Heart right ventricle (tissue), 16 donors: ENCODE measurements around the gene CCAR1. TPM values are rescaled to one million over a fixed set of nuclear protein-coding genes. Genes with fewer than 3 reads are reported as not detected.
"Not testable (repeated sequence)": the region's sequence is repeated elsewhere in the genome, so short reads cannot be mapped to it uniquely, and the experiment has no call there.

Experiments used
- ATAC-seq, 8 donors: fragments of 200-7000 bp; cut with Tn5 transposase; one replicate each; pipeline ENCODE4 v1.9.1; 2020; ENCODE audit warnings: mild to moderate bottlenecking in 8 of 8, moderate library complexity in 8 of 8, moderate number of reproducible peaks in 1 of 8
- DNase-seq, 2 donors: peaks; one replicate each; pipeline ENCODE4 v3.0.0-alpha.2; 2020
- H3K27ac ChIP-seq, 10 donors: fragments of 200-600 bp; sonication (generic) in 2 of 10; one replicate each; pipeline versions ENCODE4 v1.5.0 to v1.8.0; 2020 to 2022; ENCODE audit warnings: mild to moderate bottlenecking in 3 of 10
- H3K27me3 ChIP-seq, 7 donors: fragments of 200-600 bp; one replicate each; pipeline ENCODE4 v1.8.0; 2021 to 2022; ENCODE audit warnings: mild to moderate bottlenecking in 2 of 7
- H3K36me3 ChIP-seq, 9 donors: fragments of 200-600 bp; sonication (generic) in 1 of 9; one replicate each; pipeline versions ENCODE4 v1.5.0 to v1.8.0; 2020 to 2022; ENCODE audit warnings: mild to moderate bottlenecking in 2 of 9
- H3K4me1 ChIP-seq, 9 donors: fragments of 200-600 bp; sonication (generic) in 1 of 9; one replicate each; pipeline versions ENCODE4 v1.5.0 to v1.8.0; 2020 to 2022; ENCODE audit warnings: mild to moderate bottlenecking in 4 of 9
- H3K4me3 ChIP-seq, 10 donors: fragments of 200-600 bp; sonication (generic) in 2 of 10; one replicate each; pipeline versions ENCODE4 v1.5.0 to v1.8.0; 2020 to 2022; ENCODE audit warnings: mild to moderate bottlenecking in 7 of 10, moderate library complexity in 2 of 10
- H3K9me3 ChIP-seq, 11 donors: fragments of 200-600 bp in 10 of 11; sonication (generic) in 2 of 11; one replicate each; pipeline versions ENCODE4 v1.5.0 to v1.8.0; 2013 to 2022; ENCODE audit warnings: mild to moderate bottlenecking in 2 of 11, control low read depth in 1 of 11, moderate library complexity in 1 of 11
- WGBS, 2 donors: extraction: QIAGEN DNeasy Blood & Tissue Kit; methylation state at CpG; one replicate each; pipeline ENCODE4 v1.1.7; 2013; ENCODE audit warnings: inconsistent platforms in 1 of 2; 5-methylcytosine and 5-hydroxymethylcytosine counted together
- intact Hi-C, 10 donors: fragments of 100-400 bp; cut with DNase I; formaldehyde crosslinking; loops; one replicate each; pipeline versions ENCODE4 v1.11.1 to v1.14.2; 2022
- polyA plus RNA-seq, 2 donors: library from polyadenylated mRNA; stranded (reverse); fragments of 200-250 nt; gene quantifications; one replicate each; pipeline ENCODE4 v1.2.3, GENCODE V29; 2013
- total RNA-seq, 10 donors: library from RNA; stranded (reverse); fragmentation: NEBNext Ultra II Directional in 3 of 10; extraction: Animal tissue kit (Norgen Biotek cat#: 25700) in 3 of 10; gene quantifications; one replicate each; pipeline versions ENCODE4 v1.2.1 to v1.2.4, GENCODE V29; 2021 to 2023
- TF ChIP-seq, protein P1 (sequence below), 9 donors: fragments of 200-600 bp; sonication (generic) in 2 of 9; IDR thresholded peaks; one replicate each; pipeline versions ENCODE4 v1.5.0 to v1.8.0; 2021 to 2022; ENCODE audit warnings: antibody characterized with exemption in 9 of 9, mild to moderate bottlenecking in 5 of 9, moderate library complexity in 1 of 9
- donor health status: Arrhythmogenic right ventricular cardiomyopathy.
- donor health status: ischemic (EF 13 %, LVEDD 7.1; RV severe dilation, severe dysfunction).
- donor health status: healthy with polysubstance abuse.
- donor health status: DM: no; HTN: yes; CAD: no.
- donor health status: DM: no; HTN: no; CAD: no.
- donor health status: ischemic (EF 25% LVEDD 6.9; RV normal size, moderate dysfunction).
- donor health status: ischemic (EF 25% LVEDD 5.7; RV mildly dilated, moderate dysfunction).
- donor health status: healthy.
- donor health status: DM: yes; HTN: yes; CAD: no.
- donor health status: Ischemic cardiomyopathy.
- donor health status: ischemic (EF 35%, LVEDD 5.7; RV mildly dilated, moderate dysfunction).
- donor health status: nonischemic (EF 11% LVEDD 7.7; RV severe dilation, severe dysfunction).
- donor health status: DM: yes; HTN: yes; CAD: no.
- donor health status: PGD.
- donor health status: ischemic (EF 29% LVEDD 5.4; RV normal size, mild dysfunction).
- donor health status: nonischemic (EF 23%, LVEDD 6.1; RV moderate dilation, normal function).

The CCAR1 gene
- total and polyA plus RNA-seq, 12 donors, result 23.5 to 62.3 (median 30.5) TPM

DNA sequence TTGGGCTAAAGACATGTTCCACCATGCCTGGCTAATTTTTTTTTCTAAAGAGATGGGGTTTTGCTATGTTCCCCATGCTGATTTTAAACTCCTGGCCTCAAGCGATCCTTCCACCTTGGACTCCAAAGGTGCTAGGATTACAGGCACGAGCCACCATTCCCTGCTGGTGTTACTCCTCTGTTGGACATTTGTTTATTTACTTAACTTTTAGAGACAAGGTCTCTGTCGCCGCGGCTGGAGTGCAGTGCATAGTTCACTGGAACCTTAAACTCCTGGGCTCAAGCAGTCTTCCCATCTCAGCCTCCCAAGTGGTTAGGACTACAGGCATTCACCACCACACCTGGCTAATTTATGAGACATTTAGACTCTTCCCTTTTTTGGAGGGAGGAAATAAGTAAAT lies 38.9 kb downstream of the CCAR1 start:
- DNase-seq, result no peak
- Histone ChIP-seq H3K4me1 (no peaks in the 10 kb centered on the region), H3K27me3 (no peaks in the 10 kb centered on the region), H3K27ac (no peak overlapping the region), H3K4me3 (no peak overlapping the region), H3K9me3 (no peaks in the 10 kb centered on the region), H3K36me3 (peaks cover 0 to 100% (median 85%) of the 10 kb centered on the region in 9 donors)
- TF ChIP-seq, protein P1, sequence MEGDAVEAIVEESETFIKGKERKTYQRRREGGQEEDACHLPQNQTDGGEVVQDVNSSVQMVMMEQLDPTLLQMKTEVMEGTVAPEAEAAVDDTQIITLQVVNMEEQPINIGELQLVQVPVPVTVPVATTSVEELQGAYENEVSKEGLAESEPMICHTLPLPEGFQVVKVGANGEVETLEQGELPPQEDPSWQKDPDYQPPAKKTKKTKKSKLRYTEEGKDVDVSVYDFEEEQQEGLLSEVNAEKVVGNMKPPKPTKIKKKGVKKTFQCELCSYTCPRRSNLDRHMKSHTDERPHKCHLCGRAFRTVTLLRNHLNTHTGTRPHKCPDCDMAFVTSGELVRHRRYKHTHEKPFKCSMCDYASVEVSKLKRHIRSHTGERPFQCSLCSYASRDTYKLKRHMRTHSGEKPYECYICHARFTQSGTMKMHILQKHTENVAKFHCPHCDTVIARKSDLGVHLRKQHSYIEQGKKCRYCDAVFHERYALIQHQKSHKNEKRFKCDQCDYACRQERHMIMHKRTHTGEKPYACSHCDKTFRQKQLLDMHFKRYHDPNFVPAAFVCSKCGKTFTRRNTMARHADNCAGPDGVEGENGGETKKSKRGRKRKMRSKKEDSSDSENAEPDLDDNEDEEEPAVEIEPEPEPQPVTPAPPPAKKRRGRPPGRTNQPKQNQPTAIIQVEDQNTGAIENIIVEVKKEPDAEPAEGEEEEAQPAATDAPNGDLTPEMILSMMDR (IDR thresholded peaks at IDR 0.05), result no peak
- 82% methylated on average over 5 of the region's 5 CpGs for WGBS, 2 donors
- intact Hi-C loops, result loop anchor here in 3 of 10 donors (2.0 to 10.0 kb wide), 4 partner anchors 33 to 415 kb away; no protein-coding TSS in a partner anchor
- no peak for ATAC-seq

DNA sequence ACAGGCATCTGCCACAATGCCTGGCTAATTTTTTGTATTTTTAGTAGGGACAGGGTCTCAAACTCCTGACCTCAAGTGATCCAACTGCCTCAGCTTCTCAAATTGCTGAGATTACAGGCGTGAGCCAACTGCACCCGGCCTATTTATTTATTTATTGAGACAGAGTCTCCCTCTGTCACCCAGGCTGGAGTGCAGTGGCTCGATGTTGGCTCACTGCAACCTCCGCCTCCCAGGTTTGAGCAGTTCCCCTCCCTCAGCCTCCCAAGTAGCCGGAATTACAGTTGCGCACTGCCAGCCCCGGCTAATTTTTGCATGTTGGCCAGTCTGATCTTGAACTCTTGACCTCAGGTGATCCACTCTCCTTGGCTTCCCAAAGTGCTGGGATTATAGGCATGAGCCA lies 46.4 kb downstream of the CCAR1 start:
- not testable (repeated sequence) for H3K27ac ChIP-seq, ATAC-seq, H3K4me3 ChIP-seq, H3K9me3 ChIP-seq, H3K27me3 ChIP-seq, DNase-seq, H3K4me1 ChIP-seq
- intact Hi-C loops, result loop anchor here in 1 of 10 donors (10.0 kb wide), 1 partner anchor 423 kb away; no protein-coding TSS in a partner anchor
- 92 to 95% methylated on average over 7 of the region's 7 CpGs for WGBS, 2 donors
- H3K36me3 ChIP-seq, result peaks cover 0 to 100% (median 79%) of the 10 kb centered on the region in 9 donors

DNA sequence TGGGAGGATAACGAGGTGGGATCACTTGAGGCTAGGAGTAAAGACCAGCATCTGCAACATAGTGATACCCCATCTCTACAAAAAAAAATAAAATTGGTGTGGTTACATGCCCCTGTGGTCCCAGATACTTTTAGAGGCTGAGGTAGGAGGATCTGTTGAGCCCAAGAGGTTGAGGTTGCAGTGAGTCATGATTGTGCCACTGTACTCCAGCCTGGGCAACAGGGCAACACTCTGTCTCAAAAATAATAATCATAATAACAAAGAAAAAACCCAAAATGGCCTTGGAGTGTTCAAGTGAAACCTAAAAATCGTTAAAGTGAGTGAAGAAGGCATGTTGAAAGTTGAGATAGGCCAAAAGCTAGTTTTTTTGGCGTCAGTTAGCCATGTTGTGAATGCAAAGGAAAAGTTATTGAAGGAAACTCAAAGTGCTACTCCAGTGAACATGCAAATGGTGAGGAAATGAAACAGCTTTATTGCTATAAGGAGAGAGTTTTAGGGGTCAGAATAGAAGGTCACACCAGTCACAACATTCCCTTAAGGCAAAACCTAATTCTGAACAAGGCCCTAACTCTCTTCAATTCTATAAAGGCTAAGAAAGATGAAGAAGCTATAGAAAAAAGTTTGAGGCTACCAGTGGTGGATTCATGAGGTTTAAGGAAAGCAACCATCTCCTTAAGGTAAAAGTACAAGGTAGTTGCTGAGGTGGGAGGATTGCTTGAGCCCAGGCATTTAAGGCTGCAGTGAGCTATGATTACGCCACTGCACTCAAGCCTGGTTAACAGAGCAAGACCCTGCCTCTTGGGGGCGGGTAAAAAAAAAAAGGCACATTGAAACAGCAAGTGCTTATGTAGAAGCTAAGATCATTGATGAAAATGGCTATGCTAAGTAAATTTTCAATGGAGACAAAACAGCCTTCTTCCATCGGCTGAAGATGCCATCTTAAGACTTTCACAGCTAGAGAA lies 60.9 kb downstream of the CCAR1 start:
- no peak overlapping the region for H3K4me3 ChIP-seq
- H3K27me3 ChIP-seq, result no peaks in the 10 kb centered on the region
- H3K27ac ChIP-seq, result no peak overlapping the region
- TF ChIP-seq, protein P1 (IDR thresholded peaks at IDR 0.05), result no peak
- H3K4me1 ChIP-seq, result no peaks in the 10 kb centered on the region
- WGBS, 2 donors, result 89 to 98% methylated on average over 6 of the region's 6 CpGs
- H3K9me3 ChIP-seq, result no peaks in the 10 kb centered on the region
- intact Hi-C loops, result no loop called here
- ATAC-seq, result no peak
- DNase-seq, result no peak
- peaks cover 0 to 100% (median 49%) of the 10 kb centered on the region in 9 donors for H3K36me3 ChIP-seq

DNA sequence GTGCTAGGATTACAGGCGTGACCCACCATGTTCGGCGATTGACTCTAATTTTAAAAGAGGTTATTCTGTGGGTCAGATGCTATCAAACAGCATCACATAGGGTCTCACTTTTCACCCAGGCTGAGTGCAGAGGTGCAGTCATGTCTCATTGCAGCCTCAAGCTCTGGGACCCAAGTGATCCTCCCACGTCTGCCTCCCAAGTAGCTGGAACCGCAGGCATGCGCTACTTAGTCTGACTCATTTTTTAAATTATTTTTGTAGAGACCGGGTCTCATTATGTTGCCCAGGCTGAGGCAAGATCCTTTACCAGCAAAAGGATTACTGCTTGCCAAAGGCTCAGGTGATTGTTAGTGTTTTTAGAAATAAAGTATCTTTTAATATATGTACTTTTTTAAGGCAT lies 63.4 kb downstream of the CCAR1 start:
- Histone ChIP-seq H3K4me1 (no peaks in the 10 kb centered on the region), H3K36me3 (peaks cover 0 to 100% (median 54%) of the 10 kb centered on the region in 9 donors), H3K27me3 (no peaks in the 10 kb centered on the region), H3K4me3 (no peak overlapping the region), H3K9me3 (no peaks in the 10 kb centered on the region), H3K27ac (no peak overlapping the region)
- TF ChIP-seq, protein P1 (IDR thresholded peaks at IDR 0.05), result no peak
- DNase-seq (no peak), ATAC-seq (no peak)
- WGBS, 2 donors, result 93 to 95% methylated on average over 7 of the region's 7 CpGs
- intact Hi-C loops, result no loop called here

DNA sequence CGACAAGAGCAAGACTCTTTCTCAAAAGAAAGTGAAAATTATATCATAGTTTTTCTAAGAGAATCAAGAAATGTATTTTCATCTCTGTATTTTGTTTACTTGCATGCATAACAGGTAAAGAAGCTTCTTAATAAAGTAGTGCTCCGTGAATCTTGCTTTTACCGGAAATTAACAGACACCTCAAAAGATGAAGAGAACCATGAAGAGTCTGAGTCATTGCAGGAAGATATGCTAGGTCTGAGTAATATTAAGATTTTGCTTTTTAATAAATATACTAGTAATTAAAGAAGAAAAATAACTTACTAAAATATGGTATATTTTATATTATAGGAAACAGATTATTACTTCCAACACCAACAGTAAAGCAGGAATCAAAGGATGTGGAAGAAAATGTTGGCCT lies 66.8 kb downstream of the CCAR1 start:
- DNase-seq, result no peak
- no peaks in the 10 kb centered on the region for H3K4me1 ChIP-seq
- H3K36me3 ChIP-seq, result peaks cover 0 to 100% (median 64%) of the 10 kb centered on the region in 9 donors
- no peak overlapping the region for H3K4me3 ChIP-seq
- WGBS, 2 donors, result 93 to 94% methylated on average over 3 of the region's 3 CpGs
- TF ChIP-seq, protein P1 (IDR thresholded peaks at IDR 0.05), result no peak
- no peaks in the 10 kb centered on the region for H3K27me3 ChIP-seq
- no peaks in the 10 kb centered on the region for H3K9me3 ChIP-seq
- ATAC-seq, result no peak
- no peak overlapping the region for H3K27ac ChIP-seq
- intact Hi-C loops, result no loop called here
